NB4 (cell line): ENCODE results near the gene STXBP3.
"Not testable (repeated sequence)": the region's sequence is repeated elsewhere in the genome, so short reads cannot be mapped to it uniquely, and the experiment has no call there.

ENCODE experiments used
- DNase-seq: peaks from one replicate; pipeline ENCODE4 v3.0.0; 2010; ENCODE audit warnings: low read depth
- H3K4me3 ChIP-seq: one replicate; pipeline ENCODE4 v1.5.1; 2011; ENCODE audit warnings: mild to moderate bottlenecking, low read depth, low read length, moderate library complexity
- CTCF ChIP-seq: IDR thresholded peaks from one replicate; pipeline ENCODE4 v1.5.1; 2012; ENCODE audit warnings: low read depth, low read length
- MAX ChIP-seq: IDR thresholded peaks from 2 replicates; pipeline ENCODE4 v1.6.1; 2011; ENCODE audit warnings: low read depth, low read length
- MYC ChIP-seq: IDR thresholded peaks from 2 replicates; pipeline ENCODE4 v1.6.1; 2011; ENCODE audit warnings: low read depth, low read length
- POLR2A ChIP-seq: IDR thresholded peaks from 2 replicates; pipeline ENCODE4 v1.6.1; 2011; ENCODE audit warnings: mild to moderate bottlenecking; ENCODE audit not compliant: insufficient read length; ENCODE audit errors: extremely low read depth

The STXBP3 gene

DNA sequence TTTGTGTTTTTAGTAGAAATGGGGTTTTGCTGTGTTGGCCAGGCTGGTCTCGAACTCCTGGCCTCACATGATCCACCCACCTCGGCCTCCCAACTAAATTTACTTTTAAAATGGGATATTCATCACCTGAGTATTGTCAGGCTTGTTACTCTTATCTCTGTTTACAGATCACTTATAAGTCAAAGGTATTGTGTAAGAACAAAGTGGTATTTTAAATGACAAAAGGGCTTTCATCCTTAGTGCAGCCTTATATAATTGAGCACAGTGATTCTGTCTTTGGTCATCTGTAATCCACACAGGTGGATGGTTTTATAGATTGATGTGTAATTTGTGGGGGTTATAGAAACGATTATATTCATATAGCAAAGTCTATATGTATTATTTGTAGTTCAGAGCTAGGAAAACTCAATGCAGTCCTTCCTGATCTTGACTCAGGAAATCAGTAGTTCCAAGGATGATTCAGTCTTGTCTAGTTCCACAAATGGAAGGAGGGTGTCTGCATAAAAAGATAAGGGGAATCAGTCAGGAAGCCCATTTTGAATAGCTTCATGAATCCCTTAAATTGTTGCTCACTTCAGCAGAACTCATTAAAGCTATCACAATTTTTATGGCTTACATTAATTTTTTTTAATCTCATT lies 34.6 kb downstream of the STXBP3 start:
- H3K4me3 ChIP-seq: no peak overlapping the region
- no peak for DNase-seq
- TF ChIP-seq MAX (no peak), MYC (no peak), POLR2A (no peak), CTCF (no peak)

GRCh38 chr1:108781575-108781944 lies 35.1 kb downstream of the STXBP3 start:
- H3K4me3 ChIP-seq, DNase-seq: not testable (repeated sequence)

DNA sequence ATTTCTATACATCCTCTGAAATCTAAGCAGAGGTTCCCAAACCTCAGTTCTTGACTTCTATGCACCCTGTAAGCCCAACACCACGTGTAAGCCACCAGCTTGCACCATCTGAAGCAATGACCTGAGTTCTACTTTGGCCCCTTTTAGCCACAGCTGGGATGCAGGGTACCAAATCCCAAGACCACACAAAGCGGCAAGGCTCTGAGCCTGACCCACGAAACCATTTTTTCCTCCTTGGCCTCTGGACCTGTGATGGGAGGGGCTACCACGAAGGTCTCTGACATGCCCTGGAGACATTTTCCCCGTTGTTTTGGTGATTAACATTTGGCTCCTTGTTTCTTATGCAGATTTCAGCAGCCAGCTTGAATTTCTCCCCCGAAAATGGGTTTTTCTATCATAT lies 38.8 kb downstream of the STXBP3 start:
- TF ChIP-seq MAX (no peak), CTCF (no peak), MYC (no peak), POLR2A (no peak)
- DNase-seq: no peak
- H3K4me3 ChIP-seq: no peak overlapping the region

DNA sequence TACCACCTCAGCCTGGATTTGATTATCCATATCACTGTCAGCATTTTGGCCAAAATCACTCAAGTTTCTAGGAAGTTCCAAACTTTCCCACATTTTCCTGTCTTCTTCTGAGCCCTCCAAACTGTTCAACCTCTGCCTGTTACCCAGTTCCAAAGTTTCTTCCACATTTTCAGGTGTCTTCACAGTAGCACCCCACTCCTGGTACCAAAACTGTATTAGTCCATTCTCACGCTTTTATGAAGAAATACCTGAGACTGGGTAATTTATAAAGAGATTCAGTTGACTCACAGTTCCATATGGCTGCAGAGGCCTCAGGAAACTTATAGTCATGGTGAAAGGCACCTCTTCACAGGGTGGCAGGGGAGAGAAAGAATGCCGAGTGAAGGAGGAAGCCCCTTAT lies 39.4 kb downstream of the STXBP3 start:
- DNase-seq: no peak
- no peak for TF ChIP-seq CTCF
- no peak for TF ChIP-seq MYC
- no peak for TF ChIP-seq MAX
- no peak for TF ChIP-seq POLR2A
- no peak overlapping the region for H3K4me3 ChIP-seq

GRCh38 chr1:108791790-108792189 lies 45.3 kb downstream of the STXBP3 start:
- TF ChIP-seq POLR2A (no peak), MYC (no peak), MAX (no peak), CTCF (no peak)
- DNase-seq: no peak
- no peak overlapping the region for H3K4me3 ChIP-seq

DNA sequence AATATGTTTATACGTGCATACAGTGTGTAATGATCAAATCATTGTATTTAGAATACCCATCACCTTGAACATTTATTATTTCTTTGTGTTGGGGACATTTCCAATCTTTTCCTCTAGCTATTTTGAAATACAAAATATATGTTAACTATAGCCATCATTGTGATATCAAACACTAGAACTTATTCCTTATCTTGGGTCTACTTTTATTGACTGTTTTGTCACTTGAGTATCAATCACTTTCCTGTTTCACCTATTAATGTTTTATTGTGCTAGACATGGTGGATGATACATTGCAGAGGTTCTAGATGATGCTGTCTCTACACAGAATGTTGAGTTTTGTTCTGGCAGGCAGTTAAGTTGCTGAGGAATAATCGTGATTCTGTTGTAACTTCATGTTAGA lies 45.9 kb downstream of the STXBP3 start:
- no peak overlapping the region for H3K4me3 ChIP-seq
- no peak for DNase-seq
- no peak for TF ChIP-seq POLR2A
- TF ChIP-seq MYC: no peak
- no peak for TF ChIP-seq MAX
- no peak for TF ChIP-seq CTCF
